Memory B cell (primary cell): ENCODE data around the gene PRRG3.

Experiments
- ATAC-seq: fragments of 150-1000 bp; cut with Tn5 transposase; 2 replicates; pipeline ENCODE4 v1.10.0; 2021; ENCODE audit warnings: low read depth, mild to moderate bottlenecking, moderate library complexity
- DNase-seq, 2 donors: peaks; one replicate each; pipeline ENCODE4 v3.0.0; 2022; ENCODE audit warnings: low spot score in 2 of 2
- H3K27ac Mint-ChIP-seq: one replicate; pipeline ENCODE4 v1.8.0; 2022; ENCODE audit warnings: mild to moderate bottlenecking, moderate library complexity, mixed read lengths
- H3K27me3 Mint-ChIP-seq: one replicate; pipeline ENCODE4 v1.8.0; 2022; ENCODE audit warnings: mixed read lengths
- H3K36me3 Mint-ChIP-seq: one replicate; pipeline ENCODE4 v1.8.0; 2022; ENCODE audit warnings: mild to moderate bottlenecking, mixed read lengths
- H3K4me1 Mint-ChIP-seq: one replicate; pipeline ENCODE4 v1.8.0; 2022; ENCODE audit warnings: mixed read lengths
- H3K4me3 Mint-ChIP-seq: one replicate; pipeline ENCODE4 v1.8.0; 2022; ENCODE audit warnings: mild to moderate bottlenecking, moderate library complexity, mixed read lengths
- H3K9me3 Mint-ChIP-seq: one replicate; pipeline ENCODE4 v1.8.0; 2022; ENCODE audit warnings: mixed read lengths

Gene PRRG3

GRCh38 chrX:151700581-151700980, 5.3 kb downstream of the PRRG3 start:
- Mint-ChIP-seq H3K27ac (no peak overlapping the region), H3K4me1 (no peaks in the 10 kb centered on the region), H3K4me3 (no peak overlapping the region), H3K9me3 (no peaks in the 10 kb centered on the region), H3K27me3 (peaks cover 3% of the 10 kb centered on the region), H3K36me3 (no peaks in the 10 kb centered on the region)
- no peak for ATAC-seq
- DNase-seq: no peak

GRCh38 chrX:151701071-151701470, 5.8 kb downstream of the PRRG3 start:
- Mint-ChIP-seq H3K27me3 (peaks cover 3% of the 10 kb centered on the region), H3K4me3 (no peak overlapping the region), H3K9me3 (no peaks in the 10 kb centered on the region), H3K27ac (no peak overlapping the region), H3K4me1 (no peaks in the 10 kb centered on the region), H3K36me3 (no peaks in the 10 kb centered on the region)
- DNase-seq (no peak), ATAC-seq (no peak)

- Mint-ChIP-seq H3K4me3 (no peak overlapping the region), H3K27me3 (peaks cover 3% of the 10 kb centered on the region), H3K9me3 (no peaks in the 10 kb centered on the region), H3K4me1 (no peaks in the 10 kb centered on the region), H3K36me3 (no peaks in the 10 kb centered on the region), H3K27ac (no peak overlapping the region)
- ATAC-seq (no peak), DNase-seq (no peak)
These were observed 6.3 kb downstream of the PRRG3 start for GRCh38 chrX:151701531-151701930.

DNA sequence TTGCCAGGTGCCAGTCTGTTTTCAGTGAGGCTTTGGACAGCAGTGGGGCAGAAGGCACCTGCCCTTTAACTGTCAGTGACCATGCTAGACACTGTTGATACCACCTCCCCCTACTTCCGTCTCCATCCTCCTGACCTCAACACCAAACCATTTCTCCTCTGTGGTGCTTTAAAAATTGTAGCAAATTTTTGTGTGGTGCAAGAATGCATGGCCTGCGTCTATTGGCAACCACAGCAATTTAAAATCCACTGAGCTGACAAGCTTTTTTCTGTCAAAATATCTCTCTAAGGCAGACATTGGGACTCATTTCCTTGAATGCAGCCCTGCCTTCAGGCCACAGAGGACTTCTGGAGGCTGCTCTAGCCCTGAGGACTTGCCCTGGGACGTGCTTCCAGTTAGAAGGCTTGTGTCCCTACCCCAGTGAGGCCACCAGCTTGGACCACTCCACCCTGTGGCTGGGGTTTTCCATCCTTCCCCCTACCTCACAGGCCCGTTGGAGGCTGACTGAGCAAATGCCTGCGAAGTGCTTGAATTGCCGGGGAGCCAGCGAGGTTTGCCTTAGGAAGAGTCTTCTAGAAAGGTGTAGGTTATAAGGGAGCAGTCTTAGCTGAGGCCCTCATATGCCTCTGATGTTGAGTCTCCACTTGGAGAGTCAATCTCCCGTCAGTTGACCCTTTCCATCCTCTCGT, 6.9 kb downstream of the PRRG3 start:
- no peak for ATAC-seq
- Mint-ChIP-seq H3K4me1 (no peaks in the 10 kb centered on the region), H3K36me3 (no peaks in the 10 kb centered on the region), H3K4me3 (no peak overlapping the region), H3K9me3 (no peaks in the 10 kb centered on the region), H3K27ac (no peak overlapping the region), H3K27me3 (peaks cover 2% of the 10 kb centered on the region)
- DNase-seq: no peak

- no peak overlapping the region for H3K4me3 Mint-ChIP-seq
- no peaks in the 10 kb centered on the region for H3K36me3 Mint-ChIP-seq
- ATAC-seq: no peak
- DNase-seq: no peak
- no peaks in the 10 kb centered on the region for H3K4me1 Mint-ChIP-seq
- no peak overlapping the region for H3K27ac Mint-ChIP-seq
- H3K27me3 Mint-ChIP-seq: peaks cover 2% of the 10 kb centered on the region
- H3K9me3 Mint-ChIP-seq: no peaks in the 10 kb centered on the region
These were observed 7.6 kb downstream of the PRRG3 start for GRCh38 chrX:151702741-151703340.

DNA sequence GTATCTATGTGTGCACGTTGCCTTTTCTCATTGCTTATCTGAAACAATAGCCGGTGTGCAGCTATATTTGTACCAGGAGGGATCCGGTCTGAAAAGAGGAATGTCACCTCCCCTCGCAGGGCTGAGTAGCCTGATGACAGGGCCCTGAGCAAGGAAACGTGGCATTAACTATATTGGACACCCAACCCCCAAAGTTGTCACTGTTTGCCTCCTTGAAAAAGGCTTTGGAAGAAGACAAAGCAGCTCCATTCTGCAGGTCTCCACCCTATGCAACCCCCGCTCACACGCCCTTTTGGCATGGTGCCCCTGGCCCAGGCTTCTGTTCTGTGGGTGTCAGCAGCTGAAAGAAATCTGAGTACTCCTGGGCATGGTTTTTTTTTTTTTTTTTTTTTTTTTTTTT, 8.2 kb downstream of the PRRG3 start:
- Mint-ChIP-seq H3K4me1 (no peaks in the 10 kb centered on the region), H3K9me3 (no peaks in the 10 kb centered on the region), H3K4me3 (no peak overlapping the region), H3K27me3 (peaks cover 2% of the 10 kb centered on the region), H3K36me3 (no peaks in the 10 kb centered on the region), H3K27ac (no peak overlapping the region)
- ATAC-seq (no peak), DNase-seq (no peak)

GRCh38 chrX:151704041-151704663, 8.9 kb downstream of the PRRG3 start:
- no peaks in the 10 kb centered on the region for H3K4me1 Mint-ChIP-seq
- H3K36me3 Mint-ChIP-seq: no peaks in the 10 kb centered on the region
- no peak overlapping the region for H3K27ac Mint-ChIP-seq
- DNase-seq (no peak), ATAC-seq (no peak)
- H3K27me3 Mint-ChIP-seq: peaks cover 2% of the 10 kb centered on the region
- H3K4me3 Mint-ChIP-seq: no peak overlapping the region
- no peaks in the 10 kb centered on the region for H3K9me3 Mint-ChIP-seq

GRCh38 chrX:151708821-151709220, 13.6 kb downstream of the PRRG3 start:
- Mint-ChIP-seq H3K4me3 (no peak overlapping the region), H3K27ac (no peak overlapping the region), H3K4me1 (no peaks in the 10 kb centered on the region), H3K27me3 (peaks cover 3% of the 10 kb centered on the region), H3K36me3 (no peaks in the 10 kb centered on the region), H3K9me3 (no peaks in the 10 kb centered on the region)
- DNase-seq (no peak), ATAC-seq (no peak)

DNA sequence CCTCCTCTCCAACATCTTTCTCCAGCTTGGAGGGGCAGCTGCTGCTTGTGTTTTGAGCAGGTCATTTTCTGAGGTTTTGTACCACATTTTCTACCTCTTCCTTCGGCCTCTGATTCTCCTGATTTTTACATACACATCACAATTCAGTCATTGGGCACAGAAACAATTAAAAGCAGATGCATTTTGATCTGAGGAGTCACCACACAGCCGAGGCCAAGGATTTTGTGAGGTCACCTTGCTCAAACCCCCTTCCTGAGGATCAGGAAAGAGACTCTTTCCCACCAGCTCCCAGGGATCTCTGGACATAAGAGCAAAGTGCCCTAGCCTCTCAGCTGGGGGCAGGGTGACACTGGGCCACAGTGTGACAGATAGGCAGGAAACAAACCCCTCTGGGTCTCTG, 15.2 kb downstream of the PRRG3 start:
- Mint-ChIP-seq H3K27me3 (peaks cover 4% of the 10 kb centered on the region), H3K4me3 (no peak overlapping the region), H3K27ac (no peak overlapping the region), H3K9me3 (no peaks in the 10 kb centered on the region), H3K4me1 (no peaks in the 10 kb centered on the region), H3K36me3 (no peaks in the 10 kb centered on the region)
- DNase-seq (no peak), ATAC-seq (no peak)

DNA sequence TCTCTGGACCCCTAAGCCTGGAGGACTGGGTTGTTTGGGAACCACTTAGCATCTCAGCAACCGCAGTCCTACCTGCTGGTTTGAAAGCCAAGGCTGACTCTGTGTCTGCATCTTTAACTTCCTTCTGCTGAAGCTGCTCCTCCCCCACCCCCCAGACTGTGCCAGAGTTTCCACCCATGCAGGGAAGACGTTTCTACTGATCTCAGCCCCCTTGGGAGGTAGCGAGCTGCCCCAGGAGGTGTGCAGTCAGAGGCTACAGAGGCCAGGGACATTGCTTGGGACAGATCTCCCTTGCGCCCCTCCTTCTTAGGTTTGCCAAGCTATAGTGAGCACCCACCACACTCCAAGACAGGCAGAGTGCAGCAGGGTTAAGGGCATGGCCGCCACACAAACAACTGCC, 15.9 kb downstream of the PRRG3 start:
- Mint-ChIP-seq H3K27ac (no peak overlapping the region), H3K4me1 (no peaks in the 10 kb centered on the region), H3K27me3 (peaks cover 3% of the 10 kb centered on the region), H3K4me3 (no peak overlapping the region), H3K9me3 (no peaks in the 10 kb centered on the region), H3K36me3 (no peaks in the 10 kb centered on the region)
- DNase-seq (no peak), ATAC-seq (no peak)

- Mint-ChIP-seq H3K9me3 (no peaks in the 10 kb centered on the region), H3K4me3 (no peak overlapping the region), H3K36me3 (no peaks in the 10 kb centered on the region), H3K4me1 (no peaks in the 10 kb centered on the region), H3K27me3 (peaks cover 3% of the 10 kb centered on the region), H3K27ac (no peak overlapping the region)
- ATAC-seq (no peak), DNase-seq (no peak)
These were observed 16.5 kb downstream of the PRRG3 start for GRCh38 chrX:151711787-151712186.

- H3K27ac Mint-ChIP-seq: no peak overlapping the region
- H3K4me3 Mint-ChIP-seq: no peak overlapping the region
- no peaks in the 10 kb centered on the region for H3K9me3 Mint-ChIP-seq
- DNase-seq (no peak), ATAC-seq (no peak)
- H3K27me3 Mint-ChIP-seq: peaks cover 3% of the 10 kb centered on the region
- H3K36me3 Mint-ChIP-seq: no peaks in the 10 kb centered on the region
- no peaks in the 10 kb centered on the region for H3K4me1 Mint-ChIP-seq
These were observed 17.0 kb downstream of the PRRG3 start for GRCh38 chrX:151712253-151712652.

- ATAC-seq: no peak
- no peaks in the 10 kb centered on the region for H3K9me3 Mint-ChIP-seq
- H3K4me1 Mint-ChIP-seq: no peaks in the 10 kb centered on the region
- no peak overlapping the region for H3K27ac Mint-ChIP-seq
- no peak overlapping the region for H3K4me3 Mint-ChIP-seq
- no peak for DNase-seq
- H3K36me3 Mint-ChIP-seq: no peaks in the 10 kb centered on the region
- peaks cover 4% of the 10 kb centered on the region for H3K27me3 Mint-ChIP-seq
These were observed 18.6 kb downstream of the PRRG3 start for GRCh38 chrX:151713849-151714248.

DNA sequence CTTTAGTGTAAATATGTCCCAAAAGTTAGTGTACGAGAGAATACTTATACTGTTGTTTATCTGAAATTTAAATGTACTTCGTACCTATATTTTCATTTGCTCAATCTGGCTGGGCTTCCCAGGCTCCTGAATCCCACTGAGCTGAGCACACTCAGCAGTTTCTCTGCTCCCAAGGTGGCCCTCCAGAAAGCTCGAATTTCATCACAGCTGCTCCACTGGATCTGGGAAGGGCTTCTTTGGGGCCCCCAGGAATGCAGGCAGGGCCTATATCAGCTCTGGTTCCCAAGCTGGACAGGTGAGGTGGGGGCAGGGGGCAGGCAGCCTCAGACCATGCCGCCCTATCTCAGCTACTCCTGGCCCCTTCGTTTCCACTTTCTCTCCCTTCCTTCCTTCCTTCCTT, 19.1 kb downstream of the PRRG3 start:
- no peak overlapping the region for H3K4me3 Mint-ChIP-seq
- no peaks in the 10 kb centered on the region for H3K36me3 Mint-ChIP-seq
- no peak for DNase-seq
- no peaks in the 10 kb centered on the region for H3K9me3 Mint-ChIP-seq
- ATAC-seq: no peak
- no peaks in the 10 kb centered on the region for H3K4me1 Mint-ChIP-seq
- H3K27me3 Mint-ChIP-seq: peaks cover 4% of the 10 kb centered on the region
- H3K27ac Mint-ChIP-seq: no peak overlapping the region

GRCh38 chrX:151715752-151716151, 20.5 kb downstream of the PRRG3 start, which contains the start of gene FATE1:
TSS of gene FATE1 (plus strand) at chrX:151716035. CDS start at chrX:151716120, 85 bp downstream.
- H3K27me3 Mint-ChIP-seq: peaks cover 4% of the 10 kb centered on the region
- H3K36me3 Mint-ChIP-seq: no peaks in the 10 kb centered on the region
- no peak for DNase-seq
- H3K4me3 Mint-ChIP-seq: no peak within 1 kb of the TSS
- H3K27ac Mint-ChIP-seq: no peak within 1 kb of the TSS
- ATAC-seq: no peak
- no peaks in the 10 kb centered on the region for H3K4me1 Mint-ChIP-seq
- no peaks in the 10 kb centered on the region for H3K9me3 Mint-ChIP-seq
